ENCODE data around the gene UPB1.
"Not testable (repeated sequence)": the region's sequence is repeated elsewhere in the genome, so short reads cannot be mapped to it uniquely, and the experiment has no call there.

The UPB1 gene

DNA sequence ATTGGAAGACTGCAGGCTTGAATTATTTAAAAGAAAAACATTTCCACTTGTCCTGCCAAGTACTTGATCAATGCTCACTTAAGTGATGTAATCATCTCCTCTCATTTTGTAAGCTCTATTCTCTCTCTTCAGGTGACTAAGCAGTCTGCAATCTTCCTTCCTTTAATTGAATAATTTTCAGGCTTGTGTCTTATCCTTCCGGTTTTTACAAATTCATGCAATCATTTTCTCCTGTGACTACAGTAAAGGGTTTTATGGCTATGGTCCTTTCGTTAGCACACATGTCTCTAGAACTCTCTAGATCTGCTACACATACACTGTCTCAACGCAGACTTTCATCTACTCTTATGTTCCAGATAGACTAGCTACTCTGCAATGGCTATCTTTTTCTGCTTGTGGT lies 12.6 kb upstream of the UPB1 start:
- no peak for DNase-seq

DNA sequence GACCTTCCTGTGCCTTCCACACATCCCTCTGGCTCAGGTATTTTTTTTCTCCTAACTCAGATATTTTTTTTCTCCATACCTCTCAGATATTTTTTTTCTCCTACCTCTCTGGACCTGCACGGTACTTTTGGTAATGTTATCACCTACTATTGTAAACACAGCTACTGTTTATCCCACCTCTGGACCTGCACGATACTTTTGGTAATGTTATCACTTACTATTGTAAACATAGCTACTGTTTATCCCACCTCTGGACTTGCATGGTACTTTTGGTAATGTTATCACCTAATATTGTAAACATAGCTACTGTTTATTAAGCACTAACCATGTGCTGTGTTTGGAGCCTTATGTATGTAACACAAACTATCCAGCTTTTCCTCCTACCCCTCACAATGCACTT lies 12.1 kb upstream of the UPB1 start:
- no peak for DNase-seq

DNA sequence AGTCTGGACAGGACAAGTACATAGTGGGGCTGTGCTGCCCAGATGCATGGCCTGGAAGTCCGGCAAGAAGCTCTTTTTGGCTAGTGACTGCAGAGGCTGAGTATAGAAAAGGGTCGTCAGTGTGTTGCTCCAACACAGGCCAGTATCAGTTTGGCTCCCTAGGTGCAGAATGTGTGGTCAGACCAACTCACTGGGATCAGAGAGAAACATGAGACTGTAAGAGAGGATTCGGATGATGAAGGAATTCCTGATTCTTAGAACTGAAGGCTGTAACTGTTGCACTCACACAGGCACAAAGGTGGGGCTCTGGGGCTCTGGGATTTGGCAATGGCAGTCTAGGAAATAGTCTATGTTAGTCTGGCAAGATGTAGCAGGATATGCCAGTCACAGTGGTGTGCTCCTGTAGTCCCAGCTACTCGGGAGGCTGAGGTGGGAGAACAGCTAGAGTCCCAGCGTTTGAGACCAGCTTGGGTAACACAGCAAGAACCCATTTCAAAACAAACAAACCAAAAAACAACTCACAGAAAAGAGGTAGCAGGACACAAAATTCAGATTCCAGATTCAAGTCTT lies 11.1 kb upstream of the UPB1 start:
- DNase-seq = no peak

DNA sequence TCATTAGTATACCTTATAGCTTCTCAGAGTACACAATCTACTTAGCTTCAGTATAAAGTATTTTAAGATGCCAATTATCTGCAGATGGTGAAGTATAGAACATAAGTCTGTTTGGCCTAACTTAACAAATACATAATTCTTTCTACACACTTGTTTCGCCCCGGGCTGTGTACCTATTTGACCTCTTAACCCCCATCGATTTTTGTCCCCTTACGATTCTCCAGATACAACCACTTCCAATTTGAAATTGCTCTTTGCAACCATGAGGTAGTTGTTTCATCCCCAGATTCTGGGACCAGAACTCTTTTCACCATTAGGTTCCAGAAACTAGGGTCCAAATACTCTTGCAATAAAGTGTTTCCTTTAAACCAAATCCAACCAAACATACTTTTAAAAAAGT lies 10.0 kb upstream of the UPB1 start:
- no peak for DNase-seq

DNA sequence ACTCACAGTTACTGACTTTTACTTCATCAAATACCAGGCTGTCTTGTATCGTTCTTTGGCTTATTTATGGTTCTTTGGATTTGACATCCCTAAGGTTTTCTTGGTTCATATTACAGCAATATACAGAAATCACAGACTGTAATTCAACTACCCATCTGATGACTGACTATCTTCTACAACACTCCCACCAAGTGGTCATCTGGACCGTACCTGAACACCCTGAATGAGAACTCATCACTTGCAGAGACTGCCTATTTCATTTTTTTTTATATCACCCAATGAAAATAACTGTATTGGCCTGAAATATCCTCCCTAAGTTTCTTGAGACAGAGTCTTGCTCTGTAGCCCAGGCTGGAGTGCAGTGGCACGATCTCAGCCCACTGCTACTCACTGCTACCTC lies 9.5 kb upstream of the UPB1 start:
- no peak for DNase-seq

DNA sequence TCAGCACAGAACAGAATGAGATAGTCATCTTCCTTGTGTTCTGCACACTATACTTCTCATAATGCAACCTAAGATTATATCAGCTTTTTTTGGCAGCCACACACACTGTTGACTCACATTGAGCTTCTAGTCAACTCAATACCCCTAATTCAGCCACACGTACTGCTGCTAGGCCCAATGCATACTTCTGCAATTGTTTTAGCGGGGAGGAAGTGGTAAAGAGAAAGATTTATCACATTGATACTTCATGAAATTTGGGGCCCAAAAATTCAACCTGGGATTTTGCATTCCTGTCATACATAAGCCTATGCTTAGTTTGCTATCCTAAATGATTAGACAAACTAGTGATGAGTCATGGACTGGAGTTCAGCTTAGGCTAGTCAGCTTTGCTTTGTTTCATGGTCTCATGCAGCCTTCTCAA lies 8.6 kb upstream of the UPB1 start:
- DNase-seq = no peak

DNA sequence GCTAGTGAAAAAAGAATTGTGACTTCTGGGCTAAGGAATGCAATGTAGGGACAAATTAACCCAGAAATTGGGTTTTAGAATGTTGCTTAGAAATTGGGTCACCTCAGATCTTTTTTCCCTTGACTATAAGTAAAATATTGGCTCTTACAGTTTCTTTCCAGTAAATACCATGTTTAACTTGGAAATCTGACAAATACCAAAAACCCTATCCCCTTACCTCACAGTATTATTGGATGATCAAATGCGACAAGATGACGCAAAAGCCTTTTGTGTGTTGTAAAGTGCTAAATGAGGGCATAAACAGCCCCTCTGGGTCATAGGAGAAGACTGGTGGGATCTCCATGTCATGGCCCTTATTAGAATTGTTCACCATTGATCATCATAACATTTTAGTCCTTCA lies 6.1 kb upstream of the UPB1 start:
- no peak for DNase-seq

DNA sequence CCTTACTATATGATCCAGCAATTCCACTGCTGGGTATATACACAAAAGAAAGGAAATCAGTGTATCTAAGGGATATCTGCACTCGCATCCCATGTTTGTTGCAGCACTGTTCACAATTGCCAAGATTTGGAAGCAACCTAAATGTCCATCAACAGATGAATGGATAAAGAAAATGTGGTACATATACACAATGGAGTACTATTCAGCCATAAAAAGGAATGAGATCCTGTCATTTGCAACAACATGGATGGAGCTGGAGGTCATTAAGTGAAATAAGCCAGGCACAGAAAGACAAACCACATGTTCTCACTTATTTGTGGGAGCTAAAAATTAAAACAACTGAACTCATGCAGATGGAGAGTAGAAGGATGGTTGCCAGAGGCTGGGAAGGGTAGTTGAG lies 5.7 kb upstream of the UPB1 start:
- DNase-seq = not testable (repeated sequence)

DNA sequence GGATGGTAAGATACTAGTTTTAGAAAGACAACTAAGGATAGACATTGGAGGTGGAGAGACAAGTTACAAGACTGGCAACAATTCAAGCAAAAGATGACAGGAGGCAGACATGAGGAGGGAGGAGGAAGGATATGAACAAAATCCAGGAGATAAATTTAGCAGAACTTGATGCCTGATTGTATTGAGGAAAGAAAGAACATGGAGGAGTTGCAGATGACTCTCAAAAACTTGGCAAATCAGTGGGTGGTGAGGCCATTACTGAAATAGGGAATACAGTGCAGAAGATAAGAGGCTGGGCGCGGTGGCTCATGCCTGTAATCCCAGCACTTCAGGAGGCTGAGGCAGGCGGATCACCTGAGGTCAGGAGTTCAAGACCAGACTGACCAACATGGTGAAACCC lies 2.7 kb upstream of the UPB1 start:
- no peak for DNase-seq

DNA sequence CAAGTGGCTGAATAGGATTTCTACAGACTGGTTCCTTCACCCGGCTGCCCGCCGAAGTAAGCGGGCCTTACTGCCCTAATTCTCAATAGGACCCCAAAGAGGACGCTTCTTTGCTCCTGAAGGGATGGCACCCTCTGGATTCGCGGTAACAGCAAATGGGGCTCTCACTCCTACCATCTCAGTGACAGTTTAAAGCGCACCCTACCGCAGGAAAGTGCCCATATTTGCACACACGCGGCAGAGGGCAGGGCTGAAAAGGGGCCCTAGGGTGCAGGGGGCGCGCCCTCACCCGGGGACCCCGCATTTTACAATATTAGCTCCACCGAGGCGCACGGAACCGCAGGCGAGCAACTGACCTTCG lies 985 bp upstream of the UPB1 start:
- DNase-seq = no peak

DNA sequence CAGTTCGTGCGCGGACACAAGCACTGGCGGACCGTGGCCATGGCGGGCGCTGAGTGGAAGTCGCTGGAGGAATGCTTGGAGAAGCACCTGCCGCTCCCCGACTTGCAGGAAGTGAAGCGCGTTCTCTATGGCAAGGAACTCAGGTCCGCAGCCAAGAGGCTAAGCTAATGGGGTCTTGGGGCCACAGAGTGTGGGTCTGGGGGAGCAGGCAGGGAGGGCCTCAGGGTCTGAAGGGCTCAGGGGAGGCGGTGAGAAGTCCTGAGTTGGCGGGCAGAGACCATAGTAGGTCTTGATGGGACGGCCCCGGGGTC lies 188 bp downstream of the UPB1 start:
- DNase-seq = no peak

DNA sequence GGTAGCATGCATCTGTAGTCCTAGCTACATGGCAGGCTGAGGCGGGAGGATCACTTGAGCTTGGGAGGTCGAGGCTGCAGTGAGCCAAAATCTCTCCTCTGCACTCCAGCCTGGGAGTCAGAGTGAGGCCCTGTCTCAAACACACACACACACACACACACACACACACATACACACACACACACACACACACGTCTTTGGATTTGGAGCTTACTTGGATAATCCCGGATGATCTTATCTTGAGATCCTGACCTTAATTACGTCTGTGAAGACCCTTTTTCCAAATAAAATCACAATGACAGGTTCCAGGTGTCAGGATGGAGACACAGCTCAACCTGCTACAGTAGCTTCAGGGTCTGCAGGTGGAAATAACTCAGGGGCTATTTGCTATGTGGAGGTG lies 1.1 kb downstream of the UPB1 start:
- no peak for DNase-seq

DNA sequence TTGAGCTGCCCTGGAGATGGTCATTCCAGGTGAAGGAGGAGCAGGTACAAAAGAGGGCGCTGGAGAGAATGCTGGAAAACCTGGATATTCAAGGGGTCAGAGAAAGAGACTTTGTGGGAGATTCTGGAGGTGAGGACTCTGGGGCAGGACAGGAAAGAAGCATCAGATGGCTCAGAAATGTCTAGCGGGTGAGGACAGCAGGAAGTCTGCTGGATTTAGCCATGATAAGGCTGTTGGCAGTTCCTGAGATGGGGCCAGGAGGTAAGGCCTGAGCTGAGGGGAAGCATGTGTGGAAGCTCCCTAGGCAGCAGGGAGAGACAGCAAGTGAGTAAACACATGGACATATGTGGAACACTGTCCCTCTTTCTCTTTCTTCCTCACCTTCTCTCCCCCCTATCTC lies 1.5 kb downstream of the UPB1 start:
- no peak for DNase-seq

DNA sequence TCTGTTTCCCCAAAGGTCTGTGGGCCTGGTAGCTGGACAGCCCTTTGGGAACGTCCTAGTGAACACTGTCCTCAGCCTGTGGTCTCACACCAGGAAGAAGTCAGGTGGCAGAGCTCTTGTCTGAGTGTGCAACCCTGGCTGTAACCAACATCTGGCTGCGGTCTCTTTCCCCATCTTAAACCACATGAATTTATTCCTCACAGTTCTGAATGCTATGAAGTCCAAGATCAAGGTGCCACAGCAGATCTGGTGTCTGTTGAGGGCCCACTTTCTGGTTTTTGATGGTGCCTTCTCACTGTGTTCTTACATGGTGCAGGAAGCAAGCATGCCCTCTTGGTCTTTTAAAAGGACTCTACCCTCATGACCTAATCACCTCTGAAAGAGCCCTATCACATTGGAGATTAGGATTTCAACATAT lies 2.7 kb downstream of the UPB1 start:
- DNase-seq = no peak

DNA sequence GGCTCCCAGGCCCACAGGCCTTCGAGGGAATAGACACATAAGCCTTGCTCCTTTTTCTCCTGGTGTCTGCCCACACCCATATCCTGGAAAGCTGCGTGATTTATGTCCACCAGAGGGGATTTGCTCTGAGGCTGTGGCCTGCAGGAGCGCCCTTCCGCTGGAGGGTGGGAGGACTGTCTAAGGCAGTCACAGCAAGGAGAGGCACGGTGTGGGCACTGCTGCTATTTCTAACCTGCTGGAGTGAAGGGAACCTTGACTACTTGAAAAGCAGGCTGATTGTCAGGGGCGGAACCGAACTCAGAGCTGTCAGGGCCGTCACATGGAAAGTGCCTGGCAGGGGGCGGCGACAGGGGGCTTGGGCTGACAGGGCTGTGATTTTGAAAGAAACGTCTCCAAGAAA lies 3.7 kb downstream of the UPB1 start:
- no peak for DNase-seq

DNA sequence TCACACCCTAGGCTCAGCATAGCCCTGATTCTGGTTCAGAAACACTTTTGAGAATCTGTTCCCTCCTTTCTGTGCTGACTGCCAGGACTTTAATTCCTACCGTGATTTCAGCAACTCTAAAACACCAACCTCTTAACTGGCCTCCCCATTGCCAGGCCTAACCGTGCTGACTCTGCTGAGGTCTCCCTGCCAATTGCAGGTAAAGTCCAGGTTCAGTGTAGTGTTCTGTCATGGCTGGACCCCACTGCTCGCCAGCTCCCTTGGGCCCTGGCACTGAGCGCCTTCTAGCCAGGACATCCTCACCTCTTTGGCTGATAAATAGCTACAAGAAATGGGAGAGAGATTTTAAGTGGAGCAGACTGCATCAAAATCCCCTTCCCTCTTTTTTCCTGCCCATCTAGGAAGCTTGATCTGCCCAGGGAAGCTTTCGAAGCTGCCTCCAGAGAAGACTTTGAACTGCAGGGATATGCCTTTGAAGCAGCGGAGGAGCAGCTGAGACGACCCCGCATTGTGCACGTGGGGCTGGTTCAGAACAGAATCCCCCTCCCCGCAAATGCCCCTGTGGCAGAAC lies 4.7 kb downstream of the UPB1 start:
- DNase-seq = no peak

DNA sequence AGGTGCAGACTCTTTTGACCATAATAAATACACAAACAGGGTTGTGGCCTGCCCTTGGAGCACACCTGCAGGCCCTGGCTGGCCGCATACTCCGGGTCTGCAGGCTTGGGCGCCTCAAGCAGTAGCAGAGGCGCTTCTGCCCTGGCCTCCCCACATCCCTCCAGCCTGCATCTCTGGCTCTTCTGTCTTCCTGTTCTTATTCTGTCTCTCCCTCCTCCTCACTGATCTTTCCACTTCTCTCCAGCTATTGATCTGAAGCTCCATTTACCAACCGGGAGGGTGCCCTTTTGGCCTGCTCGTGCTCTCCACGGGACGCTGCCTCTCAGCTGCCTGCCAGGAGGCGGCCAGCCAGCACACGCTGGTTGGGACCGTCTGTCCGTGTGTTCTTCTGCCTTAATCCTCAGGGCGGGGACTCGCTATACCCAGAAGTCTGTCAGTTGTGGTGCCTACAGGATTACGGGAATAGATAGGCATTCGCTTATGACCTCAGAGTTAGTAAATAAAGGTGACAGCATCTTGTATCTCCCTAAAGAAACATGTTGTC lies 5.2 kb downstream of the UPB1 start:
- no peak for DNase-seq

DNA sequence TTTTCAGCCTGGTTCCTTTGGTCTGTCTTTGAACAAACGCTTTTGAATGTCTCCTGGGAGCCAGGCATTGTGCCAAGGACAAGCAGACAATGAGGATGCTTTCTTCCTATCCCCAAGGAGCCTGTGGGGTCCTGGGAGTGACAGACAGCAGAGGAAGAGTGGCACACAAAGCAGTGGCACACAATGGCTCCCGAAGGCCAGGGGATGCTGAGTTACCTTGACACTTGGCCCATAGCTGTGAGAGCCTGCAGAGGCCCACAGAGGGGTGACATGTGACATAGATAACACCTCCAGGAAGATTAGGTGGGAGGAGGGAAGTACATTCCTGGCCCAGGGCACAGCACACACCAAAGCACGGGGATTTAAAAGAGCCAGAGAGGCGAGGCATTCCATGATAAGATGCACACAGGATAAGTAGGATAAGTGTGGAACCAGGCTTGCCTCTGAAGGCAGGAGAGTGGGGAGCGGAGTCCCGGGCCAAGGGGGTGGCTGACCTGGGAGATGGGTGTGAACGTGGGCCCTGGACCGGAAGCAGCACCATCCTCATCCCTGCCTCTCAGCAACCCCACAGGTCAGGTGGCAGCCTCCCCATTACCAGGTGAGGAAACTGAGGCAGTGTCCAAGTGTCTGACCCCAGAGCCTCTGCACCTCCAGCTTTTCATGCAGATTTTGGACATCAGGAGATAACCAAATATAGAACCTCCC lies 6.3 kb downstream of the UPB1 start:
- no peak for DNase-seq

DNA sequence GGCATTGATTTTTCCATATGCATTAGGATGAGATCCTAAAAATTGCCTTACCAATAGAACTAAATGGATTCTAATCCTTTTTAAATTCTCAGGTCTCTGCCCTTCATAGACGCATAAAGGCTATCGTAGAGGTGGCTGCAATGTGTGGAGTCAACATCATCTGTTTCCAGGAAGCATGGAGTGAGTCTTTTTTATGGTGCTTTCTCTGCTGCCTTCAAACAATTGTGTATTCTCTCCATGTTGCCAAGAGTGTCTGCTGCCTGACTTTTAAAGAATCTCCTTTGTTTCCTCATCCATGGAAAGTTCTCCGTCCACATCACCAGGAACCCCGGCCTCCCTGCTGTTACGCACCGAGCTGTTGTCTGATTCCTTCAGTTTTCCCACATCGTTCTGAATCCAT lies 6.9 kb downstream of the UPB1 start:
- DNase-seq = no peak

DNA sequence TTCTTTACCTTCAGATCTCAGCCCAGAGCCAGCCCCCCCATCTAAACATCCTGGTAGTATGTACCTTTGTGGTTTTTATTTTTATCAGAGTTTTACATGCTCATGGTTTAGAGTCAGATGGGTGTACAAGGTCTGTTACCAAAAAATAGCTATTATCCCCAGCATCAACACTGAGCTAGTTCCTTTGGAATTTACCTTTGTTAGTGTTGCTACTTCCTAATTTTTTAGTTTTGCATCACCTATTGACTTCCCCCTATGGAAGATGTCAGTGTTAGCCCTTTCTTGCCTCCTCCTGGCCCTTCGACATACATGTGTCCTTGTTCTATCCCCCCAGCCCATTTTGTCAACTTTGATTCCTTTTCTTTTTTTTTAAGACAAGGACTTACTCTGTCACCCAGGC lies 7.4 kb downstream of the UPB1 start:
- DNase-seq = no peak

DNA sequence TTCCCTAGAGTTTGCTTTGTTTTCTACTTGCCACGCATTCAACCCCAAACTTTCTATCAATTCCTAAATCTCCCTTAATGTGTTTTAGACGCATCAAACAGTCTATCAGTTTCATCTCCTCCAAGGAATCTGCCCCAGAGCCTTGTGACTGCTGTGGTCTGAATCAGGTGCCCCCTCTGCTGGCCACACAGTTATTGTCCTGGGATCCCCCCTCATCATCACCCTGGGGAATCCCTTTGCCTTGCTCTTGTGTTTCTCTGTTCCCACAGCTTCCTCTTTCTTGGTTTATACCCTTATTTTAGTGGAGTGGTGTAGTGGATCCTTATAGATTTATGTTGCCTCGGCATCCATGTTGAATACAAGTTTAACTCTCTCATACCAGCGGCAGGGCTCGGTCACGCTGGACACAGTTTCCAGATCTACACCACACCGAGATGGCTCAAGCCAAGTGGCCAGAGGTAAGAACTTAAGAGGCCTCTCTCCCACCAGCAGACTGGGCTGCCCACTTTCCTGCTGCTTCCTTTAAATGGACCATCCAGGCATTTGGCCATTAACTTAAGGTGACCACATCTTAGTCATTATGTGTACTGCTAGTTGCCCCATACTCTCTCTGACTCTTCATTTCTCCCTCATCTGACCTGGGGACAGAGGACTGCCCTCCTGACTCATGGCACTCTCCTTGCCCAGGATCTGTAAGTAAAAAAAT lies 8.2 kb downstream of the UPB1 start:
- no peak for DNase-seq

DNA sequence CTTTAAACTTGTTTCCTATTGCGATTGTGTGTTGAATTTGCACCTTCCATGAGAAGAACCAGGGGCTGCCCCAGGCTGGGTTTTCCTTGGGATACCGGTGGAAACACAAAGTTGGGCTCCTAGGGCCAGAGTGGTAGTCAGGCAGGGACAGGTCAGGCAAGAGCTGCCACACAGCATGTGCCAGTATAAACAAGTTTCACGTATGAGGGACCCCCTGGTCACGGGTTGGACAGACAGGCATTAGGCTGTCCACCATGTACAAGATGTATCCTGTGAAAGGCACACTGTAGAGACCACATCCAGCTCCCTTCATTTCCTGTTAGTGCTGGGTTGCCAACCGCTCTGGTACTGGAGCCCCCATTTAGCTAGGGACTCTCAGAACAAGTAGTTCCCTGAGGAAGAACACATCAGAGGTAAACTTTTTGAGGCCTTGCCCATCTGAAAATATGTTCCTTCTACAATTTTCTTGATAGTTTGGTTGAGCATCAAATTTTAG lies 8.8 kb downstream of the UPB1 start:
- DNase-seq = no peak

DNA sequence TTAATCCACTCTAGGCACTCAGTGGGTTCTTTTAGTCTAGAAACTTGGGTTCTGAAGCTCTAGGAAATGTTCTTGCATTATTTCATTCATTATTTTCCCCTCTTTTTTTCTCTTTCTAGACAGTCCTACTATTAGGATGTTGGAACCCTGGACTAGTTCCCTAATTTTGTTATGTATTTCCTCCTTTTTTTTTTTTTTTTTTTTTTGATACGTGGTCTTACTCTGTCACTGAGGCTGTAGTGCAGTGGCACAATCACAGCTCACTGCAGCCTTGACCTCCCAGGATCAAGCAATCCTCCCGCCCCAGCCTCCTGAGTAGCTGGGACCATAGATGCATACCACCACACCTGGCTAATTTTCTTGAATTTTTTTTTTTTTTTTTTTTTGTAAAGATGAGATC lies 9.4 kb downstream of the UPB1 start:
- no peak for DNase-seq

All from NCI-H2081 treated with DMSO at 0.1 percent for 48 hours (cell line).